HL-60 (cell line): Measurements from ENCODE around the gene SYNPO2.

Source experiments
- DNase-seq, 2 experiments: peaks; one replicate each; pipeline ENCODE4 v3.0.0-alpha.2; 2010 to 2020; ENCODE audit warnings: low read depth in 1 of 2, low spot score in 1 of 2
- H3K27ac ChIP-seq: fragments of 250-450 bp; sonication (Bioruptor Pico); replicated peaks from 2 replicates; pipeline ENCODE4 v1.5.1; 2020; ENCODE audit warnings: mild to moderate bottlenecking, moderate library complexity
- H3K27me3 ChIP-seq: fragments of 250-450 bp; sonication (Bioruptor Pico); 2 replicates; pipeline ENCODE4 v1.5.1; 2021; ENCODE audit warnings: mild to moderate bottlenecking, moderate library complexity; ENCODE audit not compliant: insufficient read depth, poor library complexity, severe bottlenecking
- H3K4me3 ChIP-seq: replicated peaks from 2 replicates; pipeline ENCODE4 v1.5.1; 2011; ENCODE audit warnings: mild to moderate bottlenecking, control low read depth, low read length; ENCODE audit not compliant: insufficient read depth
- CTCF ChIP-seq: IDR thresholded peaks from one replicate; pipeline ENCODE4 v1.5.1; 2011; ENCODE audit warnings: low read length, control low read depth, inconsistent platforms; ENCODE audit not compliant: insufficient read depth
- GABPA ChIP-seq: IDR thresholded peaks from 2 replicates; pipeline ENCODE4 v1.6.1; 2012; ENCODE audit warnings: low read depth
- POLR2AphosphoS5 ChIP-seq: IDR thresholded peaks from 2 replicates; pipeline ENCODE4 v1.6.1; 2012; ENCODE audit warnings: low read depth
- REST ChIP-seq: IDR thresholded peaks from 2 replicates; pipeline ENCODE4 v1.6.1; 2012; ENCODE audit warnings: low read depth; ENCODE audit not compliant: insufficient replicate concordance
- SPI1 ChIP-seq: IDR thresholded peaks from 2 replicates; pipeline ENCODE4 v1.6.1; 2012; ENCODE audit warnings: low read depth, mild to moderate bottlenecking, borderline replicate concordance

The SYNPO2 gene

GRCh38 chr4:118910221-118910620 is 21.6 kb downstream of the SYNPO2 start:
- H3K27ac ChIP-seq, result no peak overlapping the region
- TF ChIP-seq GABPA, result no peak
- TF ChIP-seq CTCF, result no peak
- TF ChIP-seq POLR2AphosphoS5, result no peak
- TF ChIP-seq REST, result no peak
- TF ChIP-seq SPI1, result no peak
- DNase-seq, result no peak

GRCh38 chr4:118911238-118911703 is 22.6 kb downstream of the SYNPO2 start:
- Histone ChIP-seq H3K27me3 (no peaks in the 10 kb centered on the region), H3K27ac (no peak overlapping the region), H3K4me3 (no peak overlapping the region)
- TF ChIP-seq REST (no peak), CTCF (no peak), SPI1 (no peak), POLR2AphosphoS5 (no peak), GABPA (no peak)
- no peak for DNase-seq

More at GRCh38 chr4:118910221-118910620, 21.6 kb downstream of the SYNPO2 start:
- Histone ChIP-seq H3K4me3 (no peak overlapping the region), H3K27me3 (no peaks in the 10 kb centered on the region)

GRCh38 chr4:118915468-118915867 is 26.8 kb downstream of the SYNPO2 start:
- Histone ChIP-seq H3K27ac (no peak overlapping the region), H3K4me3 (no peak overlapping the region), H3K27me3 (no peaks in the 10 kb centered on the region)
- no peak for TF ChIP-seq CTCF
- no peak for TF ChIP-seq REST
- no peak for TF ChIP-seq SPI1
- no peak for TF ChIP-seq GABPA
- no peak for TF ChIP-seq POLR2AphosphoS5
- no peak for DNase-seq
